Right lobe of liver (tissue), 6 donors: ENCODE data around the gene PIK3C2G. TPM values are rescaled to one million over a fixed set of nuclear protein-coding genes. Genes with fewer than 3 reads are reported as not detected.

ENCODE experiments used
- ATAC-seq, 4 donors: fragments of 200-7000 bp; cut with Tn5 transposase; one replicate each; pipeline ENCODE4 v1.9.1; 2020; ENCODE audit warnings: mild to moderate bottlenecking in 4 of 4, moderate library complexity in 4 of 4
- DNase-seq, 3 donors: peaks; one replicate each; pipeline ENCODE4 v3.0.0-alpha.2; 2020
- H3K27ac ChIP-seq, 3 donors: fragments of 200-600 bp; one replicate each; pipeline ENCODE4 v1.8.0; 2022
- H3K27me3 ChIP-seq, 2 donors: fragments of 200-600 bp; one replicate each; pipeline ENCODE4 v1.8.0; 2022
- H3K36me3 ChIP-seq, 4 donors: fragments of 200-600 bp; sonication (generic) in 1 of 4; one replicate each; pipeline versions ENCODE4 v1.5.1 to v1.8.0; 2017 to 2022; ENCODE audit warnings: control low read depth in 1 of 4
- H3K4me1 ChIP-seq, 4 donors: fragments of 200-600 bp; sonication (generic) in 1 of 4; one replicate each; pipeline versions ENCODE4 v1.5.1 to v1.8.0; 2017 to 2022; ENCODE audit warnings: control low read depth in 1 of 4
- H3K4me3 ChIP-seq, 3 donors: fragments of 200-600 bp; one replicate each; pipeline ENCODE4 v1.8.0; 2022
- H3K9me3 ChIP-seq, 4 donors: fragments of 200-600 bp; sonication (generic) in 1 of 4; one replicate each; pipeline versions ENCODE4 v1.5.1 to v1.8.0; 2017 to 2022; ENCODE audit warnings: control low read depth in 1 of 4
- CTCF ChIP-seq, 4 donors: fragments of 200-600 bp in 3 of 4; fragments of 450-650 bp in 1 of 4; IDR thresholded peaks; one replicate each; pipeline versions ENCODE4 v1.5.1 to v1.8.0; 2016 to 2022; ENCODE audit warnings: antibody characterized with exemption in 4 of 4, mild to moderate bottlenecking in 2 of 4
- POLR2A ChIP-seq: fragments of 450-650 bp; IDR thresholded peaks from one replicate; pipeline ENCODE4 v1.6.1; 2017; ENCODE audit warnings: antibody characterized with exemption, mild to moderate bottlenecking
- WGBS: methylation state at CpG from one replicate; pipeline ENCODE4 v1.1.6; 2018; ENCODE audit warnings: low coverage, low lambda C conversion rate; ENCODE audit not compliant: insufficient coverage; ENCODE audit errors: missing lambda C conversion rate; 5-methylcytosine and 5-hydroxymethylcytosine counted together
- intact Hi-C, 2 donors: fragments of 100-400 bp; cut with DNase I; formaldehyde crosslinking; loops; one replicate each; pipeline versions ENCODE4 v1.11.2 to v1.14.1; 2022
- total RNA-seq, 6 experiments: library from RNA; depleted of rRNA in 2 of 6; stranded (reverse); fragments of >200 nt in 2 of 6; fragmentation: NEBNext Ultra II Directional in 3 of 6; extraction: Animal tissue kit (Norgen Biotek cat#: 25700) in 3 of 6; gene quantifications; one replicate each; pipeline versions ENCODE4 v1.1.0 to v1.2.4, GENCODE V29; 2016 to 2023
- donor health status: DM: no; HTN: yes; CAD: no.
- donor health status: DM: no; HTN: no; CAD: no.
- donor health status: DM: no; HTN: no; CAD: no.
- donor health status: DM: no; HTN: yes; CAD: no.
- donor health status: DM: no; HTN: yes; CAD: no.

PIK3C2G gene
- total RNA-seq, 6 experiments from 2014 or later: 12.5 to 30.5 (median 24.8) TPM

DNA sequence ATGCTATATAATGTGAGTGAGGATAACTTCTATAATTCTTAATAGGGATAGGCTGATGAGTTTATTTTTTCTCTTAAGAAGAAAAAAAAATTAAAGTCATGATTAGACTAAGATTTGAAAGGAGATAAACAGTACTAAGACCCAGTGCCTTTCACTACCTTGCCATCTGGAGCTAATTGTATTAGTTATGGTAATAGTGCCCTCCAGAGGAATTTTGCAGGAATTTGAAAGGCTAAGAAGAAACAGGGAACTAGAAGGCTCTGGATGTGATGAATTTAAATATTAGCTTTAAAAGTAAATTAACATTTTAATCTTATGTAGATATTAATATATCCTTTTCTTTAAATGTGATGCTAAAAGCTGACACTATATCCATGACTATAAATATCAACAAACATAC is 36.6 kb upstream of the PIK3C2G start:
- TF ChIP-seq CTCF (IDR thresholded peaks at IDR 0.05): peak; percentile 53 to 72 (median 70)
- no peak for TF ChIP-seq POLR2A
- intact Hi-C loops: loop anchor here in 1 of 2 donors (10.0 kb wide), 1 partner anchor 70 kb away; no protein-coding TSS in a partner anchor
- Histone ChIP-seq H3K4me3 (no peak overlapping the region), H3K27me3 (no peaks in the 10 kb centered on the region), H3K9me3 (no peaks in the 10 kb centered on the region), H3K27ac (no peak overlapping the region), H3K36me3 (no peaks in the 10 kb centered on the region), H3K4me1 (no peaks in the 10 kb centered on the region)
- ATAC-seq (peak; percentile 74 to 92 (median 84)), DNase-seq (no peak)

- peak in 1 of 4 donors; percentile 12 for ATAC-seq
Measured at GRCh38 chr12:18239526-18239925, 21.8 kb upstream of the PIK3C2G start.

GRCh38 chr12:18242380-18243089 is 18.8 kb upstream of the PIK3C2G start:
- no peaks in the 10 kb centered on the region for H3K27me3 ChIP-seq
- peak in 1 of 3 donors; percentile 67 for DNase-seq
- peak overlapping the region in 2 of 3 donors; percentile 52 to 56 for H3K4me3 ChIP-seq
- peak; percentile 79 to 95 (median 84) for ATAC-seq
- no peaks in the 10 kb centered on the region for H3K36me3 ChIP-seq
- intact Hi-C loops: no loop called here
- H3K27ac ChIP-seq: peak overlapping the region; percentile 73 to 89 (median 86)
- H3K4me1 ChIP-seq: peaks cover 0 to 9% (median 4%) of the 10 kb centered on the region in 4 donors
- TF ChIP-seq CTCF (IDR thresholded peaks at IDR 0.05) (no peak), POLR2A (no peak)
- whole genome bisulfite sequencing: 35% methylated on average over 7 of the region's 7 CpGs
- H3K9me3 ChIP-seq: no peaks in the 10 kb centered on the region

More at GRCh38 chr12:18239526-18239925, 21.8 kb upstream of the PIK3C2G start:
- no peak for DNase-seq
- Histone ChIP-seq H3K9me3 (no peaks in the 10 kb centered on the region), H3K27ac (no peak overlapping the region), H3K27me3 (no peaks in the 10 kb centered on the region), H3K4me1 (peaks cover 0 to 8% (median 0%) of the 10 kb centered on the region in 4 donors), H3K36me3 (no peaks in the 10 kb centered on the region), H3K4me3 (no peak overlapping the region)
- intact Hi-C loops: no loop called here
- whole genome bisulfite sequencing: 78% methylated on average over 1 of the region's 1 CpG
- TF ChIP-seq POLR2A (no peak), CTCF (IDR thresholded peaks at IDR 0.05) (no peak)

GRCh38 chr12:18243238-18243637 is 18.1 kb upstream of the PIK3C2G start:
- Histone ChIP-seq H3K4me3 (peak overlapping the region; percentile 30 to 56 (median 52)), H3K4me1 (peaks cover 0 to 9% (median 4%) of the 10 kb centered on the region in 4 donors), H3K27me3 (no peaks in the 10 kb centered on the region), H3K36me3 (no peaks in the 10 kb centered on the region), H3K9me3 (no peaks in the 10 kb centered on the region), H3K27ac (peak overlapping the region; percentile 73 to 89 (median 86))
- no peak for TF ChIP-seq POLR2A
- no peak for TF ChIP-seq CTCF (IDR thresholded peaks at IDR 0.05)
- ATAC-seq: peak; percentile 65 to 73 (median 68)
- intact Hi-C loops: no loop called here
- DNase-seq: no peak
